ENCODE results near the gene CRYBB2.

Gene CRYBB2

DNA sequence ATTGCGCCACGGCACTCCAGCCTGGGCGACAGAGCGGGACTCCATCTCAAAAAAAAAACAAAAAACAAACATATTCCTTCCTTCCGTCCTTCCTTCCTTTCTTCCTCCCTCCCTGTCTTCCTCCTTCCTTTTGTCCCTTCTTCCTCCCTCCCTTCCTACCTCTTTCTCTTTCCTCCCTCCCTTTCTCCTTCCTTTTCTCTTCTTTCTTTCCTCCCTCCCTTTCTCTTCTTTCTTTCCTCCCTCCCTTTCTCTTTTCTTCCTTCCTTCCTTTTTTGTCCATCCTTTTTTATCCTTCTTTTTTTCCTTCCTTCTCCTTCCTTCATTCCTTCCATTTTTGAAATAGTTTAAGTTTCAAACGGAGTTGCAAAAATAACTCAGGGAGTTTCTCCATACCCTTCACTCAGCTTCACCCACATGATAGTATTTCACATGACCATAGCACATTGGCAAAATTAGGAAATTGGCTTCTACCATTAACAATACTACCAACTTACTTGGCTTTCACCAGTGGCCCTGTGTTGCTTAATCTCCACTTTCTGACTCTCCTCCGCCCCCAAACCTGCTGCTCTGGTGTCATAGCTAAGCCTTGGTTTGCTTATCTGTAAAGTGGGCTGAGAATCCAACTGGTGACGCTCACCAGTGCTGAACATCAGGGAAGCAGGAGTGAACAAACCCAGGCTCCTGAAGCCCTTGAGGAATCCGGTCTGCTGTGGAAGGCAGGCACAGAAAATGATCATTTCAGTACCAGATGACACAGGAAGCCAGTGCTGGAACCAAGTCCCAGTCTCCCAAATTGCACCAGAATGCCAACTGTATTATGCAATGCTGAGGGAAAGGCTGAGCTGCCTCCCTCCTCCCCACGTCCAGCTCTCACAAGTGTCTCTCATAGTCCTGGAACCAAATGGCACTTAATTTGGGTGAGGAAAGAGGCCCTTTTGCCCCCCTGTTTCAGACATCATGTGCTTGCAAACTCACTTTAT lies 37.0 kb upstream of the CRYBB2 start:
- H3K27ac ChIP-seq (ENCODE audit: low read length): no peak overlapping the region
- H3K9ac ChIP-seq (ENCODE audit: low read depth, low read length): no peak overlapping the region
- H3K4me1 ChIP-seq (ENCODE audit: insufficient read depth, low read length): no peaks in the 10 kb centered on the region
- H3K36me3 ChIP-seq (ENCODE audit: insufficient read depth, low read depth, low read length): peaks cover 15% of the 10 kb centered on the region
- no peaks in the 10 kb centered on the region for H3K27me3 ChIP-seq (ENCODE audit: insufficient read depth, low read length)
- H3K4me3 ChIP-seq (ENCODE audit: low read length): no peak overlapping the region
- H3K9me3 ChIP-seq (ENCODE audit: insufficient read depth, low read depth, low read length): no peaks in the 10 kb centered on the region; the same call in 1 of the 2 replicates

DNA sequence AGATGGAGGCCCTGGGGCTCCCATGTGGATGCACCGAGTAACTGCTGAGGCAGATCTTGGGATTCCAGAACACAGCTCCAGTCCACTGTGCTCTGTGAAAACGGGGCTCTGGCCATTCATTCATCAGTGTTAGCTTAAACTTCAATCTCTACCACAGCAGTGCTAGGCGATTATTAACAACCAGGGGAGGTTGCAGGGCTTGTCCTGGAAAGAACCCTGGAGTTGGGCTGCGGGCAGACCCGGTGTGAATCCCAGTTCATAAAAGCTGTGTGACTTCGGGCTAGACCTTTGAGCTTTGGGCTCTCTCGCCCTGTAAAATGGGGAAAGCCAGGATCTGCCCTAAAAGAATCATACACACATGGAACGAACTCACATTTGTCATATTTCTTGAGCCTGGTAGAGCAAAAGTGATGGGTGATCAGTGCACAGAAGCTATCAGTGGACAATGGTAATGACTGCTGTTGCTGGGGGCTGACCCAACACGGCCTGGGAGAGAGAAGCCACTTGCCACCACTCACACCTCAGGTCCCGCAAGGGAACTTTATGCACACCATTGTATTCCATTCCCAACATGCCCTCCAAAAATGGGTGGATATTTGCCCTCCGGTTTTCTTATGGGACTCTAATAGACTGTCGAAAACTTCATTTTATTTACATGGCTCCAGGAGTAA lies 35.4 kb upstream of the CRYBB2 start:
- H3K9ac ChIP-seq (ENCODE audit: low read depth, low read length): no peak overlapping the region
- peaks cover 15% of the 10 kb centered on the region for H3K36me3 ChIP-seq (ENCODE audit: insufficient read depth, low read depth, low read length)
- H3K27me3 ChIP-seq (ENCODE audit: insufficient read depth, low read length): no peaks in the 10 kb centered on the region
- no peaks in the 10 kb centered on the region; the same call in 1 of the 2 replicates for H3K9me3 ChIP-seq (ENCODE audit: insufficient read depth, low read depth, low read length)
- no peak overlapping the region for H3K27ac ChIP-seq (ENCODE audit: low read length)
- H3K4me1 ChIP-seq (ENCODE audit: insufficient read depth, low read length): no peaks in the 10 kb centered on the region
- no peak overlapping the region for H3K4me3 ChIP-seq (ENCODE audit: low read length)

DNA sequence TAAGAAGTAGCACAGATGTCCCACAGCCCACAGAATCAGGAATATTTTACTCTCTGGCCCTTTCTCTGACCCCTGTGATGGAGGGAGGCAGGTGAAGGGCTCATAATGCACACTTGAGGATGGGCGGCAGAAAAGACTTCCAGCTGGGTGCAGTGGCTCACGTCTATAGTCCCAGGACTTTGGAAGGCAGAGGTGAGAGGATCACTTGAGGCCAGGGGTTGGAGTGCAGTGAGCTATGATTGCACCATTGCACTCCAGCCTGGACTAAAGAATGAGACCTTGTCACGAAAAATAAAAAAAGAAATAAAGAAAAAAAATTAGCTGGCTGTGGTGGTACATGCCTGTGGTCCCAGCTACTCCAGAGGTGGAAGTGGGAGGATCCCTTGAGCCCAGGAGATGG lies 33.3 kb upstream of the CRYBB2 start:
- H3K4me1 ChIP-seq (ENCODE audit: insufficient read depth, low read length): no peaks in the 10 kb centered on the region
- no peaks in the 10 kb centered on the region for H3K9me3 ChIP-seq (ENCODE audit: insufficient read depth, low read depth, low read length)
- H3K9ac ChIP-seq (ENCODE audit: low read depth, low read length): no peak overlapping the region
- H3K27me3 ChIP-seq (ENCODE audit: insufficient read depth, low read length): no peaks in the 10 kb centered on the region
- no peak overlapping the region for H3K4me3 ChIP-seq (ENCODE audit: low read length)
- H3K36me3 ChIP-seq (ENCODE audit: insufficient read depth, low read depth, low read length): peaks cover 20% of the 10 kb centered on the region
- no peak overlapping the region for H3K27ac ChIP-seq (ENCODE audit: low read length)

DNA sequence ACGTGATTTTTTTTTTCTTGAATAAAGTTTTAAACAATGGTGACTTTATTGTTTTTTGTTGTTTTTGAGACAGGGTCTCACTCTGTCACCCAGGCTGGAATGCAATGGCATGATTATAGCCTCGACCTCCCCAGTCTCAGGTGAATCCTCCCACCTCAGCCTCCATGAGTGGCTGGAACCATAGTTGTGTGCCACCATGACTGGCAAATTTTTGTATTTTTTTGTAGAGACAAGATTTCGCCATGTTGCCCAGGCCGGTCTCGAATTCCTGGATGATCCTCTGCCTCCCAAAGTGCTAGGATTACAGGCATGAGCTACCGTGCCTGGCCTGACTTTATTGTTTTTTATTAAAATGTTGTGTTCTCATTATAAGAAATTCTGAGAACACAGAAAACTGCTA lies 32.0 kb upstream of the CRYBB2 start:
- no peak overlapping the region for H3K27ac ChIP-seq (ENCODE audit: low read length)
- no peaks in the 10 kb centered on the region for H3K4me1 ChIP-seq (ENCODE audit: insufficient read depth, low read length)
- H3K9ac ChIP-seq (ENCODE audit: low read depth, low read length): no peak overlapping the region
- no peak overlapping the region for H3K4me3 ChIP-seq (ENCODE audit: low read length)
- peaks cover 26% of the 10 kb centered on the region for H3K36me3 ChIP-seq (ENCODE audit: insufficient read depth, low read depth, low read length)
- no peaks in the 10 kb centered on the region for H3K9me3 ChIP-seq (ENCODE audit: insufficient read depth, low read depth, low read length)
- H3K27me3 ChIP-seq (ENCODE audit: insufficient read depth, low read length): no peaks in the 10 kb centered on the region

DNA sequence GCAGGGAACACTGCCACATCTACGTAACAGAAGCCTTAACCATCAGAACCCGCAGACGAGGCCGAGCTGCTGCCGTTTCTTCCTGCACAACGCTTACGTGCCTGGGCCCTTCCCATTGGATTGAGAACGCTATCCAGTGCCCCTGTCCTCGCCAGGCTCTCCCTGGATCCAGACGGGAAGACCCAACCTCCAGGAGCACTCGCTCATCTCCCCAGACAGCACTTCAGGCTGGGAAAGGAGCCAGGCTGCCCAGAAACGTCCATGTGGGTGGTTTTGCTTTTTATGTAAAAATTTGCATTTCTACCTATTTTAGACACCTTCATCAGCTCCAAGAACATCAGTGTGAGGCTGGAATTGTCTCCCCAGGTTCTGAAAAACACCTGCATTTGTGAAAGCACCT lies 27.0 kb upstream of the CRYBB2 start:
- H3K4me1 ChIP-seq (ENCODE audit: insufficient read depth, low read length): no peaks in the 10 kb centered on the region
- H3K36me3 ChIP-seq (ENCODE audit: insufficient read depth, low read depth, low read length): peaks cover 13% of the 10 kb centered on the region
- no peak overlapping the region for H3K4me3 ChIP-seq (ENCODE audit: low read length)
- H3K9ac ChIP-seq (ENCODE audit: low read depth, low read length): no peak overlapping the region
- H3K27me3 ChIP-seq (ENCODE audit: insufficient read depth, low read length): no peaks in the 10 kb centered on the region
- no peak overlapping the region for H3K27ac ChIP-seq (ENCODE audit: low read length)
- H3K9me3 ChIP-seq (ENCODE audit: insufficient read depth, low read depth, low read length): no peaks in the 10 kb centered on the region

DNA sequence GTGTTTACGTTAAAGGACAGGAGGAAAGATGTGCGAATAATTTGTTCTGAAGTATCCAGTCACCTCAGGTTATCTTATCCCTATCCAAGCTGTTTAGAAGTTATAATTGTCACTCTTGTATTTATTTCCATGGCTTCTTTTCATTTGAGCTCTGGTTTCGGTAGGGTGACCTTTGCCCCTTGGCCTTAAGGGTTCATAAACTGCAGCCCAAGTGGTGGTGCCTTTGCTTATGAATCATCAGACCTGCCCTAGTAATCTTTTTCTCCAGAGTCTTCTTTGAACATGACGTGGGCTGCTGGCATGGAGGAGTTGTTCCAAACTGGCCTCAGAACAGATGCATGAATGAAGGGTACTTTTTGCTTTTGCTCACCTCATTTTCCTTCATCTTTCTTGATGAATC lies 26.3 kb upstream of the CRYBB2 start:
- Histone ChIP-seq H3K27me3 (ENCODE audit: insufficient read depth, low read length) (no peaks in the 10 kb centered on the region), H3K9me3 (ENCODE audit: insufficient read depth, low read depth, low read length) (no peaks in the 10 kb centered on the region), H3K27ac (ENCODE audit: low read length) (no peak overlapping the region), H3K4me3 (ENCODE audit: low read length) (no peak overlapping the region), H3K36me3 (ENCODE audit: insufficient read depth, low read depth, low read length) (peaks cover 13% of the 10 kb centered on the region), H3K9ac (ENCODE audit: low read depth, low read length) (no peak overlapping the region), H3K4me1 (ENCODE audit: insufficient read depth, low read length) (no peaks in the 10 kb centered on the region)

DNA sequence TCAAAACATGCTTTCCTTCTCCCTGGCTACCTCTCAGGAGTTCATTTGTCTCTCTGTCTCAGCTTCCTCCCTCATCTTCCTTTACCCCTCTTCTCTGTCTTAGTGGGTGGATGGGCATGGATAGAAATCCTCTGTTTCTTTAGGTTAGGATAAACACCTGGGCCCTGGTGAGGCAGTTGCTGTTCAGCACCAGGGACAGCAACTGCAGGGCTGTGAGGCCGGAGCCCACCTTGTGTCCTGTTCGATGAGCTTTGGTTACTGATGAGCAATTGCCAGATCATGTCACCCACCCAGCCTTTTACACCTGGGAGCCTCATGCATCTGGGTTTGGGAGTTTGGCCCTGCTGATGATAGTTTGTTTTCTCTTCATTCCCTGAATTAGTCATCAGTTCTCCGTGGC lies 25.9 kb upstream of the CRYBB2 start:
- H3K4me3 ChIP-seq (ENCODE audit: low read length): no peak overlapping the region
- H3K9ac ChIP-seq (ENCODE audit: low read depth, low read length): no peak overlapping the region
- H3K36me3 ChIP-seq (ENCODE audit: insufficient read depth, low read depth, low read length): peaks cover 13% of the 10 kb centered on the region
- H3K27ac ChIP-seq (ENCODE audit: low read length): no peak overlapping the region
- H3K9me3 ChIP-seq (ENCODE audit: insufficient read depth, low read depth, low read length): no peaks in the 10 kb centered on the region
- H3K4me1 ChIP-seq (ENCODE audit: insufficient read depth, low read length): no peaks in the 10 kb centered on the region
- H3K27me3 ChIP-seq (ENCODE audit: insufficient read depth, low read length): no peaks in the 10 kb centered on the region

DNA sequence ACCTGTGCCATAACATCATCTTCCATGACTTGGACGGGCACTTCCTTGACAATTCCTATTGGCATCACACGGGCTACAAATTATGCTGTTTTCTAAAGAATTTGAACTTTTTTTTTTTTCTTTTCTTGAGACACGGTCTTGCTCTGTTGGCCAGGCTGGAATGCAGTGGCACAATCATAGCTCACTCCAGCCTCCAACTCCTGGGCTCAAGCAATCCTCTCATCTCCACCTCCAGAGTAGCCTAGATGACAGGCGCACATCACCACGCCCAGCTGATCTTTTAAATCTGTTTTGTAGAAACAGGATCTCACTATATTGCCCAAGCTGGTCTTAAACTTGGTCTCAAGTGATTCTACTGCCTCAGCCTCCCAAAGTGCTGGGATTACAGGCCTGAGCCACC lies 23.1 kb upstream of the CRYBB2 start:
- H3K9me3 ChIP-seq (ENCODE audit: insufficient read depth, low read depth, low read length): no peaks in the 10 kb centered on the region
- H3K9ac ChIP-seq (ENCODE audit: low read depth, low read length): no peak overlapping the region
- peaks cover 9% of the 10 kb centered on the region for H3K36me3 ChIP-seq (ENCODE audit: insufficient read depth, low read depth, low read length)
- no peak overlapping the region for H3K27ac ChIP-seq (ENCODE audit: low read length)
- no peaks in the 10 kb centered on the region for H3K27me3 ChIP-seq (ENCODE audit: insufficient read depth, low read length)
- no peak overlapping the region for H3K4me3 ChIP-seq (ENCODE audit: low read length)
- H3K4me1 ChIP-seq (ENCODE audit: insufficient read depth, low read length): no peaks in the 10 kb centered on the region

DNA sequence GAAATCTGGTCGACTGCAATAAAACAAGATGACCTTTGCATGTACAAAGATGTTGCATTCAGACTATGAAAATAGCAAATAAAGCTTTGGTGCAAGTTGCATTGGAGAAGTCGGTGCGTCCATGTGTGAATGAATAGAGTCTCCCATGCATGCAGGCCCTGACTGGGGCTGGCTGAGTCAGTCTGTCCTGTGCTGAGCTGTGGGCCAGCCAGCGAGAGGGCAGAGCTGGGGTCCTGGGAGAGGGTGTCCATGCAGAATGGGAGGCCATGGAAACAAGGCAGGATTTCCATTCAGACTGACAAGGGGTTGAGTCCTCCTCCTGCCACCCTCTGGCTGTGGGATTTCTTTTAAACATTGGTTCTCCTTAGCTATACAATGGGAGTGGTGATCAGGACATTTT lies 22.1 kb upstream of the CRYBB2 start:
- H3K36me3 ChIP-seq (ENCODE audit: insufficient read depth, low read depth, low read length): peaks cover 3% of the 10 kb centered on the region; the same call in 1 of the 2 replicates
- no peak overlapping the region for H3K9ac ChIP-seq (ENCODE audit: low read depth, low read length)
- H3K4me3 ChIP-seq (ENCODE audit: low read length): no peak overlapping the region
- H3K9me3 ChIP-seq (ENCODE audit: insufficient read depth, low read depth, low read length): no peaks in the 10 kb centered on the region
- H3K27me3 ChIP-seq (ENCODE audit: insufficient read depth, low read length): no peaks in the 10 kb centered on the region
- no peak overlapping the region for H3K27ac ChIP-seq (ENCODE audit: low read length)
- H3K4me1 ChIP-seq (ENCODE audit: insufficient read depth, low read length): no peaks in the 10 kb centered on the region

DNA sequence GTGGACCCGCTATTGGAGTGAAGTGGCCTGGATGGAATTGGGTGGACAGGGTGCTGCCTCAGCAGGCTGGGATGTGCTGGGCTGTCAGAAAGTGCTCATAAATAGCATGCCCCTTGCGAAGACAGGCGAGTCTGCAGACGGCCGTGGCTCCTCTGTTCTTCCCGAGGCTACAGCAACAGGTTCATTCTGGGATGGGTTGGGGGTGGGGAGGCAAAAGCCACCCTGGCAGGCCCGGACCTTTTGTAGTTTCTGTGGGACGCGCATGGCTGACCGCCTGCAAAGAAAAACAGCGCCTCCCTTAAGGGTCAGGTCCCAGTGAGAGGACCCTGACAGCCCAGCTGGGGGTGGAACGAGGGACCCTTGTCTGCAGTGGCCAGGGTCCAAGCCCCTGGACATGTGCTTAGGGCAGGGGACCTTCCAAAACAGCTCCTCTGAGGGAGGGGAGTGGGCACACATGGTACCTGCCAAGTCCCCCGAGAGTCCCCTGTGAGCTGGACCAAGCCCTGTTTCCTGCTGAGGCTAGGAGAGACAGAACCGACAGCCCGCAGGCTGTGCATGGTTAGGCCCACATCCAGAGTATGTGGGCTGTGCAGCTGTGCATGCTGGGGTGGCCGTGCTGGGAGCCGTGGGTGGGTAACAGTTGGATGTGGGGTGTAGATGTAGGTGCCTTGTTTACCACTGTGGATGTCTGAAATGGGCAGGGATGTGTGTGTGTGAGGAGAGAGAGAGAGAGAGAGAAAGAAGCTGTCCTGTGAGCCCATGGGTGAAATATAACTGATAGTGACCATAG lies 19.5 kb upstream of the CRYBB2 start, which contains the start of gene CRYBB3:
Gene CRYBB3, plus strand, starts transcription at position 128 of the 790 bp plus-strand sequence. CDS start 1,539 bp downstream, outside the sequence.
- no peaks in the 10 kb centered on the region for H3K9me3 ChIP-seq (ENCODE audit: insufficient read depth, low read depth, low read length)
- H3K36me3 ChIP-seq (ENCODE audit: insufficient read depth, low read depth, low read length): no peaks in the 10 kb centered on the region
- no peak within 1 kb of the TSS for H3K9ac ChIP-seq (ENCODE audit: low read depth, low read length)
- no peaks in the 10 kb centered on the region for H3K27me3 ChIP-seq (ENCODE audit: insufficient read depth, low read length)
- no peak within 1 kb of the TSS for H3K27ac ChIP-seq (ENCODE audit: low read length)
- no peak within 1 kb of the TSS for H3K4me3 ChIP-seq (ENCODE audit: low read length)
- no peaks in the 10 kb centered on the region for H3K4me1 ChIP-seq (ENCODE audit: insufficient read depth, low read length)

DNA sequence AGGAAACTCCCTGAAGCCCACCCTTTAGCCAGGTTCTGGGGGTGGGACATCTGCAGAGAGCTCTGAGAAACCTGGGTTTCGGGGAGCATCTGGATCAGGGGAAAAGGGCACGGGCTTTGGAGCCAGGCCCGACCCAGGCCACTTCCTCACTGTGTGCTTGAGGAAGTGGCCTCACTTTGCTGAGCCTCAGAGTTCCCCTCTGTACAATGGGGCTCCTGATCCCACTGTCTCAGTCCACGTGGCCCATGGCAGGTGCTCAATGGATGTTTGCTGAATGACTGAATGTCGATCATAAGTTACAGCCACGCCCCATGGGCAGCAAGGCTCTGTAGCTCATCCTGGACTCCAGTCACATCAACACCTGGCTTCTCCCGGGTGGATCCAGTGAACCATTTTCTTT lies 18.5 kb upstream of the CRYBB2 start:
- Histone ChIP-seq H3K4me3 (ENCODE audit: low read length) (no peak overlapping the region), H3K36me3 (ENCODE audit: insufficient read depth, low read depth, low read length) (no peaks in the 10 kb centered on the region), H3K9ac (ENCODE audit: low read depth, low read length) (no peak overlapping the region), H3K4me1 (ENCODE audit: insufficient read depth, low read length) (no peaks in the 10 kb centered on the region), H3K27me3 (ENCODE audit: insufficient read depth, low read length) (no peaks in the 10 kb centered on the region), H3K9me3 (ENCODE audit: insufficient read depth, low read depth, low read length) (no peaks in the 10 kb centered on the region), H3K27ac (ENCODE audit: low read length) (no peak overlapping the region)

Measured in iPS-20b (cell line).